Uterus (tissue), 2 donors: ENCODE results near the gene ACSS2.

Source experiments
- CTCF ChIP-seq, 4 experiments: fragments of 200-600 bp in 2 of 4; fragments of 450-650 bp in 2 of 4; sonication (generic) in 2 of 4; IDR thresholded peaks; one replicate each; pipeline ENCODE4 v1.5.1; 2016 to 2019; ENCODE audit warnings: antibody characterized with exemption in 4 of 4, mild to moderate bottlenecking in 2 of 4, moderate library complexity in 1 of 4
- POLR2A ChIP-seq, 2 donors: fragments of 450-650 bp; IDR thresholded peaks; one replicate each; pipeline ENCODE4 v1.6.1; 2016; ENCODE audit warnings: antibody characterized with exemption in 2 of 2, mild to moderate bottlenecking in 1 of 2, moderate library complexity in 1 of 2

GRCh38 chr20:34947336-34947735 is 70.9 kb downstream of the ACSS2 start:
- TF ChIP-seq CTCF (IDR thresholded peaks at IDR 0.05): no peak
- no peak for TF ChIP-seq POLR2A (IDR thresholded peaks at IDR 0.05)
